NCI-H345 treated with DMSO at 0.1 percent for 48 hours (cell line): ENCODE results near the gene SLC6A9.

ENCODE experiments used
- DNase-seq: peaks from one replicate; lab custom pipeline; 2025; ENCODE audit not compliant: unreplicated experiment; lab: John Stamatoyannopoulos, UW

Gene SLC6A9

GRCh38 chr1:44048532-44049215 is 17.4 kb upstream of the SLC6A9 start:
- DNase-seq = no peak

DNA sequence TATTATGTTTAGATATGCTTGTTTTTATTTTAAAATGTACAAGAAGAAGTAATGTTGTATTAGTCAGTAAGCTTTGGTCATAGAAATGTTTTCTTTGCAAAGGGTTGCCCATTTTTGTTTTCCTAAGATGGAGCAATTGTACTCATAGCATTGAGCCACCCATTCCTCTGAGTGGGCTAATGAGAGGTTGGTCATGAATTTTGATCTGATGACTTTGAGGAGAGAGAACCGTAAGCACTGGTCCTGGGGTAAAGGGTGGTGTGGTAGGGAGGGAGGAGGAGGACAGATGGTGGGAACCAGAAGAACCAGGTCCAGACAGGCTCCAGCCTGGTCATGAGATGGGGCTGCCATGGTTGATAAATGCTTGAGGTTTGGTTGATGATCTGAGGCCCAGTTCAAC is 15.9 kb upstream of the SLC6A9 start:
- no peak for DNase-seq

- DNase-seq = no peak
Observed at GRCh38 chr1:44045064-44045463, 13.8 kb upstream of the SLC6A9 start.

- no peak for DNase-seq
Observed at GRCh38 chr1:44044071-44044801, 13.0 kb upstream of the SLC6A9 start.

GRCh38 chr1:44043176-44044070 is 12.2 kb upstream of the SLC6A9 start:
- no peak for DNase-seq

DNA sequence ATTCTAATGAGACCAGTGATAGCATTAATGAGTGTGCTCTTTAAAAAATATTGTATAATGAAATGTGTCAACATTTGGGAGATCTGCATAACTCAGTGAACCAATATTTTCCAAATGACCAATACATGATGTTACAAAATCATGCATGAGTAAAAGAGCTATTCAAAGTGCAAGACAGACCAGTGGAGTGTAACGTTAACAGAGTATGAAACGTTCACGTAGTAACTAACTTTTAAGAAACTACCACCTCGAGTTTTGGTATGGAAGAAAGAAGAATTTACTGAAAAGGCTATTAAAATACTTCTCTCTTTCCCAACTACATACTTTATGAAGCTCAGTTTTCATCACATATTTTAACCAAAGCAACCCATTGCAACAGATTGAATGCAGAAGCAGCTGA is 9.6 kb upstream of the SLC6A9 start:
- DNase-seq = no peak

GRCh38 chr1:44040418-44040817 is 9.2 kb upstream of the SLC6A9 start:
- no peak for DNase-seq

- DNase-seq = no peak
Observed at GRCh38 chr1:44038876-44039657, 7.8 kb upstream of the SLC6A9 start.

- no peak for DNase-seq
Observed at GRCh38 chr1:44037154-44037553, 5.9 kb upstream of the SLC6A9 start.

GRCh38 chr1:44036409-44037139 is 5.3 kb upstream of the SLC6A9 start:
- DNase-seq = peak; percentile 74

GRCh38 chr1:44035726-44036408 is 4.6 kb upstream of the SLC6A9 start:
- DNase-seq = no peak

DNA sequence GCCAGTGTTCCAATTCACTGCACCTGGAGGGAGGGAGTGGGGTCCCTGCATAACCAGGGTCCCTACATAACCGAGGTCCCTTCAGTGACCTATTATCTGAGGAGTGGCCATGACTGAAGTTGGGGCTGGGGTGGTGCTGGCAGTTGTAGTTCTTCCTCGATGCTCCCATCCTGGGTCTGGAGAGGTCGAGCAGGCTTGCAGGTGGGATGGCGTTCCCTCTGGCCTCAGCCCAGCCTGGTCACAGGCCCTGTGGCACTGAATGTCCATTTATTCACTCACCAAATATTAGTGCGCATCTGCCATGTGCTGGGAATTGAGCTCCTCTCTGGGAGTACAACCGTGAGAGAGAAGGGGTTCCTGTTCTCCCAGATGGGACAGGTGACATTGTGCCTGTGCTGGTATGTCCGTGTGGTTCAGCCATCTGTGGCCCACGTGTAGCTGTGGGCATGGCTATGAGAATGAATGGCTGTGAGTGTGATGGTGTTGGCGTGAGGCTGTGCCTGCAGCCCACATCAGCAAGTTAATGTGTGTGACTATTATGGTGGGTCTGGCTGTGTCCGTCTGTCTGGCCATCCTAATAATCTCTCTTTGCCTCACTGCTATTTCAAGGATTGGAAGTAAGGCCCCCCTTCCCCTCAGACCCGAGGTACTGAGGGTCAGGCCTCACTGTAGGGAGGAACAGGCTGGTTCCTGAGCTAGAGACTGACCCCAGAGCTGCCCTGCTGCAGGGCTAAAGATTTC is 3.9 kb upstream of the SLC6A9 start:
- no peak for DNase-seq

DNA sequence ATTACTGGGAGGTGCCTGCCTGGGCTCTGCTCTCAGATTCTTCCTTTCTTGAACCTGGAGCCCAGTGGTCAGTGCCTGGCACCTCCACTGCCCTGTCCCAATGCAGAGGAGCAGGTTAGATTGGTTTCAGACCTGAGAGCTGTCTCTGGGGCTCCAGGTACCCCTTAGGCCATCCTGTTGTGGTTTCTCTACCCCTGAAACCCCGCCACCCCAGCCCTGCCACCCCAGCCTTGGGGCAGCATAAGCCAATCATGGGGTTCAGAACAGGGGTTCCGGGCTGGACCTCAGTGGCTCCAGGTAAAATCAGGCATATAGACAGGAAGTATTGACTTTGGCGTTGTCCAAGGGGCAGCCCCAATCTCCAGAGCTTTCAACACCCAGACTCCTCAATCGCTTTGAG is 3.2 kb upstream of the SLC6A9 start:
- no peak for DNase-seq

DNA sequence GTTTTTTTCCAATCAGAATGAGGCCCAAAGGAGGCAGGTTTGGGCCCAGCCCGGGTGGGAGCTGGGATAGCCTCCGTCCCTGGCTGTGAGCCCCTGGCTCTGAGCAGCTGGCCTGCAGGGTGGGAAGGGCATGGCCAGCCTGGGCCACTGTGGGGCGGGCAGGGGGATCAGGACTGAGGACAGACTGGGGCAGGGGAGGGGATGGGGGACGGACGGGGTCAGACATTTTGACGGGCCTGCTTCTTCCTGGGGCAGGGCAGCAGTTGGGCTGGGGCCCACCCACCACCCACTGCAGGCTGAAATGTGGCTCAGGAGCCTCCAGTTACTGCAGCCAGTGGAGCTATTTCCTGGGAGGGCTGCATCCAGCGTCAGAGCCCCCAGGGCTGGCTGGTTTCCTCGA is 2.5 kb upstream of the SLC6A9 start:
- DNase-seq = no peak

- DNase-seq = no peak
Observed at GRCh38 chr1:44033041-44033575, 1.8 kb upstream of the SLC6A9 start.

DNA sequence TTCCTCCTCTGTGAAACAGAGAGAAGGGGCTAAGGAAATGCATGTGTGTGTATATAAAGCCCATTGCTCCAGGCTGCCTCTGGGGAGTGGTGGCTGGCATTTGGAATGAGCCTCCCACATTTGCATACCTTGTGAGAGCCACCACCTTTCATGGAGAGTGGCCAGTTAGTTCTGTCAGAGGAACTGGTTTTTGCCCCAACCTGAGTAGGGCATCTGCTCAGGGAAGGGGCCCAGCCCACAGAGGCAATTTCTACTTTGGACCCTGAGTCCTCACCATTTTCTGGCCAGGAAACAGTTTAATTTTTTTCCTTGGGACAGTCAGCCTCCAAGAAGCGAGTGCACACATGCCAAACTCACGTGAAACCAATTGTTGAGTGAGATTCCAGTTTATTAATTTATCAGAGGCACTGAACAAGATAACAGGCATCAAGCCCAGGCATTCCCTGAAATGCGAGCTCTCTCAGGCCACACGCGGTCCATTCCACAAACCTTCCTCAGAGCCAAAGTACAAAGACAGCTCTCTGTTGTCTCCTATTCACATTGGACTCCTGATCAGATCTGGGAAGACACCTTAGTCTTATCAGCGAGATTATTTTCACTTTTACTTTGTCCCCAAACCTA is 1.0 kb upstream of the SLC6A9 start:
- no peak for DNase-seq

- DNase-seq = no peak
Observed at GRCh38 chr1:44030605-44031251, 534 bp downstream of the SLC6A9 start.
